Gastrocnemius medialis (tissue), 4 donors: ENCODE results near the gene C10orf53.

Source experiments
- POLR2A ChIP-seq, 2 donors: fragments of 450-650 bp; IDR thresholded peaks; one replicate each; pipeline ENCODE4 v1.6.1; 2017; ENCODE audit warnings: antibody characterized with exemption in 2 of 2, mild to moderate bottlenecking in 2 of 2, moderate library complexity in 2 of 2
- TF ChIP-seq, protein P1 (sequence below), 5 experiments: fragments of 450-650 bp in 3 of 5; fragments of 200-600 bp in 2 of 5; sonication (generic) in 2 of 5; IDR thresholded peaks in 4 of 5; conservative IDR thresholded peaks in 1 of 5; 1 replicate in 4 of 5; 2 replicates in 1 of 5; pipeline ENCODE4 v1.5.1; 2016 to 2019; ENCODE audit warnings: antibody characterized with exemption in 5 of 5, mild to moderate bottlenecking in 3 of 5, moderate library complexity in 3 of 5

- TF ChIP-seq, protein P1, sequence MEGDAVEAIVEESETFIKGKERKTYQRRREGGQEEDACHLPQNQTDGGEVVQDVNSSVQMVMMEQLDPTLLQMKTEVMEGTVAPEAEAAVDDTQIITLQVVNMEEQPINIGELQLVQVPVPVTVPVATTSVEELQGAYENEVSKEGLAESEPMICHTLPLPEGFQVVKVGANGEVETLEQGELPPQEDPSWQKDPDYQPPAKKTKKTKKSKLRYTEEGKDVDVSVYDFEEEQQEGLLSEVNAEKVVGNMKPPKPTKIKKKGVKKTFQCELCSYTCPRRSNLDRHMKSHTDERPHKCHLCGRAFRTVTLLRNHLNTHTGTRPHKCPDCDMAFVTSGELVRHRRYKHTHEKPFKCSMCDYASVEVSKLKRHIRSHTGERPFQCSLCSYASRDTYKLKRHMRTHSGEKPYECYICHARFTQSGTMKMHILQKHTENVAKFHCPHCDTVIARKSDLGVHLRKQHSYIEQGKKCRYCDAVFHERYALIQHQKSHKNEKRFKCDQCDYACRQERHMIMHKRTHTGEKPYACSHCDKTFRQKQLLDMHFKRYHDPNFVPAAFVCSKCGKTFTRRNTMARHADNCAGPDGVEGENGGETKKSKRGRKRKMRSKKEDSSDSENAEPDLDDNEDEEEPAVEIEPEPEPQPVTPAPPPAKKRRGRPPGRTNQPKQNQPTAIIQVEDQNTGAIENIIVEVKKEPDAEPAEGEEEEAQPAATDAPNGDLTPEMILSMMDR (IDR thresholded peaks at IDR 0.05 in 4 of 5, conservative IDR thresholded peaks at IDR 0.05 in 1 of 5) = no peak
- TF ChIP-seq POLR2A (IDR thresholded peaks at IDR 0.05) = no peak
These were observed 56.6 kb downstream of the C10orf53 start for GRCh38 chr10:49735848-49736563.
